Caki2 (cell line): ENCODE measurements around the gene MTX3. TPM values are rescaled to one million over a fixed set of nuclear protein-coding genes. Genes with fewer than 3 reads are reported as not detected.

ENCODE experiments used
- DNase-seq: peaks from one replicate; pipeline ENCODE4 v3.0.0-alpha.2; 2015; ENCODE audit warnings: low read depth
- in situ Hi-C: cut with HindIII; loops from 2 replicates; pipeline ENCODE4 v1.10.0; 2016; ENCODE audit warnings: low sequenced_read_pairs, low pct_unique_long_range_greater_than_20kb, mixed read lengths
- total RNA-seq: library from RNA; depleted of rRNA; stranded (reverse); fragments of >200 nt; shearing (Covaris generic); gene quantifications from 2 replicates; pipeline ENCODE4 v1.2.3, GENCODE V29; 2014; ENCODE audit warnings: low replicate concordance

MTX3 gene
- total RNA-seq, 1 experiment from 2014 or later, result 4.4 TPM

GRCh38 chr5:79986260-79986659, 4.8 kb downstream of the MTX3 start:
- DNase-seq, result no peak
- in situ Hi-C loops, result no loop called here

- in situ Hi-C loops, result no loop called here
- no peak for DNase-seq
These were observed 5.8 kb downstream of the MTX3 start for GRCh38 chr5:79985288-79985687.

GRCh38 chr5:79984363-79984762, 6.7 kb downstream of the MTX3 start:
- DNase-seq, result no peak
- in situ Hi-C loops, result no loop called here

- DNase-seq, result no peak
- in situ Hi-C loops, result no loop called here
These were observed 7.4 kb downstream of the MTX3 start for GRCh38 chr5:79983618-79984017.

GRCh38 chr5:79982136-79982535, 8.9 kb downstream of the MTX3 start:
- no peak for DNase-seq
- in situ Hi-C loops, result no loop called here

GRCh38 chr5:79976759-79977515, 14.1 kb downstream of the MTX3 start:
- DNase-seq, result no peak
- in situ Hi-C loops, result no loop called here

GRCh38 chr5:79975422-79975821, 15.6 kb downstream of the MTX3 start:
- in situ Hi-C loops, result no loop called here
- no peak for DNase-seq

GRCh38 chr5:79974886-79975285, 16.2 kb downstream of the MTX3 start:
- in situ Hi-C loops, result no loop called here
- peak; percentile 35 for DNase-seq

- no peak for DNase-seq
- in situ Hi-C loops, result no loop called here
These were observed 17.1 kb downstream of the MTX3 start for GRCh38 chr5:79973996-79974395.

- DNase-seq, result no peak
- in situ Hi-C loops, result no loop called here
These were observed 17.6 kb downstream of the MTX3 start for GRCh38 chr5:79973511-79973910.

GRCh38 chr5:79971156-79971555, 19.9 kb downstream of the MTX3 start:
- DNase-seq, result no peak
- in situ Hi-C loops, result no loop called here

- in situ Hi-C loops, result no loop called here
- DNase-seq, result no peak
These were observed 24.6 kb downstream of the MTX3 start for GRCh38 chr5:79966448-79966847.

GRCh38 chr5:79964136-79964535, 26.9 kb downstream of the MTX3 start:
- DNase-seq, result no peak
- in situ Hi-C loops, result no loop called here

GRCh38 chr5:79963261-79964061, 27.6 kb downstream of the MTX3 start:
- in situ Hi-C loops, result no loop called here
- DNase-seq, result no peak

GRCh38 chr5:79962575-79963222, 28.4 kb downstream of the MTX3 start:
- in situ Hi-C loops, result no loop called here
- no peak for DNase-seq

GRCh38 chr5:79961716-79962574, 29.1 kb downstream of the MTX3 start:
- no peak for DNase-seq
- in situ Hi-C loops, result no loop called here

- in situ Hi-C loops, result no loop called here
- no peak for DNase-seq
These were observed 31.7 kb downstream of the MTX3 start for GRCh38 chr5:79959407-79959806.

GRCh38 chr5:79955941-79956670, 35.0 kb downstream of the MTX3 start:
- in situ Hi-C loops, result no loop called here
- peak; percentile 3 for DNase-seq
